ENCODE data around the gene DDX27. TPM values are rescaled to one million over a fixed set of nuclear protein-coding genes. Genes with fewer than 3 reads are reported as not detected.
A peak's percentile ranks its signal among the peaks of the same experiment; 100 is the strongest.

DDX27 gene
- total and polyA plus RNA-seq, 9 of the 15 experiments (the other 6 are each of a cell fraction or from before 2014, with no cell fraction given), result 17.9 to 79.3 (median 57.0) TPM

DNA sequence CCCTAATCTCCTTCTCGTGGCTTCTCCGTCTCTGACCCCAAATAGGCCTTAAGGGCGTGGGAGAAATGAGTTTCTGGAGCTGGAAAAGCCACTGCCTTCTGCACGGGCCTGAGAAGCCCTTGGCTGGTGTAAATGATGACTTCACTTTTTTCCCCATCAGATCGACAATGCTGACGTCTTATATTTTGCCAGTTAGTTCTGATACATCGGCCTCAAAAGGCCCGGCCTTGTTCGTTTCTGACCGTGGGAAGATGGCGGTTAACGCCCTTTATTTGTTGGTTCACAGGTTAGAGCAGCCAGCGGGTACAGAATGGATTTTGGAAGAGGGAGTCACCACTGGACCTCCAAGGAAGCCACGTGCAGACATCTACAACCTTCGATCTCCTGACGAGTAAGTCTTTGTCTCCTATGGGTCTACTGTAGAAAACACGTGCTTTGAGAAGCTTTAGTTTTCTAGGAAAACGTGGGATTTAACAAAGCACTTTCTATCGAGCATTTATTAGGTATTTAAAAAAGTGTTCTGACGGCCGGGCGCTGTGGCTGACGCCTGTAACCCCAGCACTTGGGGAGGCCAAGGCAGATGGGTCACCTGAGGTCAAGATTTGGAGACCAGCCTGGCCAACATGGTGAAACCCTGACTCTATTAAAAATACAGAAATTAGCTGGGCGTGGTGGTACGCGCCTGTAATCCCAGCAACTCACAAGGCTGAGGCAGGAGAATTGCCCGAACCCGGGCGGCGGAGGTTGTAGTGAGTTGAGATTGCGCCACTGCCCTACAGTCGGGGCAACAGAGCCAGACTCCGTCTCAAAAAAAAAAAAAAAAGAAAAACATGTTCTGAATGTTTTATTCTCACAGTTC lies 59.8 kb downstream of the DDX27 start (continued):
- TF ChIP-seq, protein P1, sequence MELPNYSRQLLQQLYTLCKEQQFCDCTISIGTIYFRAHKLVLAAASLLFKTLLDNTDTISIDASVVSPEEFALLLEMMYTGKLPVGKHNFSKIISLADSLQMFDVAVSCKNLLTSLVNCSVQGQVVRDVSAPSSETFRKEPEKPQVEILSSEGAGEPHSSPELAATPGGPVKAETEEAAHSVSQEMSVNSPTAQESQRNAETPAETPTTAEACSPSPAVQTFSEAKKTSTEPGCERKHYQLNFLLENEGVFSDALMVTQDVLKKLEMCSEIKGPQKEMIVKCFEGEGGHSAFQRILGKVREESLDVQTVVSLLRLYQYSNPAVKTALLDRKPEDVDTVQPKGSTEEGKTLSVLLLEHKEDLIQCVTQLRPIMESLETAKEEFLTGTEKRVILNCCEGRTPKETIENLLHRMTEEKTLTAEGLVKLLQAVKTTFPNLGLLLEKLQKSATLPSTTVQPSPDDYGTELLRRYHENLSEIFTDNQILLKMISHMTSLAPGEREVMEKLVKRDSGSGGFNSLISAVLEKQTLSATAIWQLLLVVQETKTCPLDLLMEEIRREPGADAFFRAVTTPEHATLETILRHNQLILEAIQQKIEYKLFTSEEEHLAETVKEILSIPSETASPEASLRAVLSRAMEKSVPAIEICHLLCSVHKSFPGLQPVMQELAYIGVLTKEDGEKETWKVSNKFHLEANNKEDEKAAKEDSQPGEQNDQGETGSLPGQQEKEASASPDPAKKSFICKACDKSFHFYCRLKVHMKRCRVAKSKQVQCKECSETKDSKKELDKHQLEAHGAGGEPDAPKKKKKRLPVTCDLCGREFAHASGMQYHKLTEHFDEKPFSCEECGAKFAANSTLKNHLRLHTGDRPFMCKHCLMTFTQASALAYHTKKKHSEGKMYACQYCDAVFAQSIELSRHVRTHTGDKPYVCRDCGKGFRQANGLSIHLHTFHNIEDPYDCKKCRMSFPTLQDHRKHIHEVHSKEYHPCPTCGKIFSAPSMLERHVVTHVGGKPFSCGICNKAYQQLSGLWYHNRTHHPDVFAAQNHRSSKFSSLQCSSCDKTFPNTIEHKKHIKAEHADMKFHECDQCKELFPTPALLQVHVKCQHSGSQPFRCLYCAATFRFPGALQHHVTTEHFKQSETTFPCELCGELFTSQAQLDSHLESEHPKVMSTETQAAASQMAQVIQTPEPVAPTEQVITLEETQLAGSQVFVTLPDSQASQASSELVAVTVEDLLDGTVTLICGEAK (IDR thresholded peaks at IDR 0.05), result no peak
- TF ChIP-seq, protein P1 (CRISPR knock-in tag; IDR thresholded peaks at IDR 0.05), result no peak
- TF ChIP-seq NCOA4 (IDR thresholded peaks at IDR 0.05; ENCODE audit: partially characterized antibody) (no peak), NR4A1 (CRISPR knock-in tag; IDR thresholded peaks at IDR 0.05) (no peak), NR4A1 (tag; IDR thresholded peaks at IDR 0.05) (no peak), XRCC5 (IDR thresholded peaks at IDR 0.05; ENCODE audit: low read depth, low read length) (peak; percentile 57; the same call in 1 of the 2 replicates), MCM7 (IDR thresholded peaks at IDR 0.05) (no peak), MCM3 (IDR thresholded peaks at IDR 0.05) (no peak), HNRNPL (IDR thresholded peaks at IDR 0.05; ENCODE audit: low read depth, low read length) (no peak), EGR1 (conservative IDR thresholded peaks at IDR 0.05) (no peak; the same call in 1 of the 2 replicates), ZFX (CRISPR knock-in tag; IDR thresholded peaks at IDR 0.05) (no peak), ARNT (IDR thresholded peaks at IDR 0.05) (peak in 1 of 2 experiments; percentile 27; a peak in 1 of 4 replicates), SAP30 (IDR thresholded peaks at IDR 0.05; ENCODE audit: borderline replicate concordance, insufficient read depth, low read depth, low read length, poor library complexity, severe bottlenecking) (peak; percentile 46)
- TF ChIP-seq, protein P2, sequence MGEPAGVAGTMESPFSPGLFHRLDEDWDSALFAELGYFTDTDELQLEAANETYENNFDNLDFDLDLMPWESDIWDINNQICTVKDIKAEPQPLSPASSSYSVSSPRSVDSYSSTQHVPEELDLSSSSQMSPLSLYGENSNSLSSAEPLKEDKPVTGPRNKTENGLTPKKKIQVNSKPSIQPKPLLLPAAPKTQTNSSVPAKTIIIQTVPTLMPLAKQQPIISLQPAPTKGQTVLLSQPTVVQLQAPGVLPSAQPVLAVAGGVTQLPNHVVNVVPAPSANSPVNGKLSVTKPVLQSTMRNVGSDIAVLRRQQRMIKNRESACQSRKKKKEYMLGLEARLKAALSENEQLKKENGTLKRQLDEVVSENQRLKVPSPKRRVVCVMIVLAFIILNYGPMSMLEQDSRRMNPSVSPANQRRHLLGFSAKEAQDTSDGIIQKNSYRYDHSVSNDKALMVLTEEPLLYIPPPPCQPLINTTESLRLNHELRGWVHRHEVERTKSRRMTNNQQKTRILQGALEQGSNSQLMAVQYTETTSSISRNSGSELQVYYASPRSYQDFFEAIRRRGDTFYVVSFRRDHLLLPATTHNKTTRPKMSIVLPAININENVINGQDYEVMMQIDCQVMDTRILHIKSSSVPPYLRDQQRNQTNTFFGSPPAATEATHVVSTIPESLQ (CRISPR knock-in tag; IDR thresholded peaks at IDR 0.05), result 0 out of 2 replicates have a peak, but pooled peaks have one; percentile 2
- TF ChIP-seq, protein P3, sequence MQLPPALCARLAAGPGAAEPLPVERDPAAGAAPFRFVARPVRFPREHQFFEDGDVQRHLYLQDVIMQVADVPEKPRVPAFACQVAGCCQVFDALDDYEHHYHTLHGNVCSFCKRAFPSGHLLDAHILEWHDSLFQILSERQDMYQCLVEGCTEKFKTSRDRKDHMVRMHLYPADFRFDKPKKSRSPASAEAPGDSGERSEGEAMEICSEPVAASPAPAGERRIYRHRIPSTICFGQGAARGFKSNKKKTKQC (CRISPR knock-in tag; IDR thresholded peaks at IDR 0.05), result peak; percentile 3; the same call in 1 of the 2 replicates
